Stimulated activated CD4-positive, alpha-beta T cell treated with anti-CD3 and anti-CD28 coated beads, Interleukin-12 subunit alpha, Interleukin-12 subunit beta, amount 100 ng/mL, for 48 hours (primary cell): ENCODE data around the gene FBXO21.
A peak's percentile ranks its signal among the peaks of the same experiment; 100 is the strongest.
"Not testable (repeated sequence)": the region's sequence is repeated elsewhere in the genome, so short reads cannot be mapped to it uniquely, and the experiment has no call there.

Experiments used
- DNase-seq, 3 donors: peaks; one replicate each; pipeline ENCODE4 v3.0.0-alpha.2; 2020; ENCODE audit warnings: low read depth in 2 of 3, low spot score in 1 of 3

FBXO21 gene

GRCh38 chr12:117202556-117202955, 12.3 kb upstream of the FBXO21 start:
- DNase-seq: no peak

GRCh38 chr12:117202033-117202432, 11.8 kb upstream of the FBXO21 start:
- no peak for DNase-seq

- DNase-seq: not testable (repeated sequence)
Measured at GRCh38 chr12:117199956-117200744, 9.9 kb upstream of the FBXO21 start.

- DNase-seq: not testable (repeated sequence)
Measured at GRCh38 chr12:117196334-117196733, 6.1 kb upstream of the FBXO21 start.

- not testable (repeated sequence) for DNase-seq
Measured at GRCh38 chr12:117195027-117195426, 4.8 kb upstream of the FBXO21 start.

GRCh38 chr12:117193903-117194302, 3.6 kb upstream of the FBXO21 start:
- DNase-seq: no peak

- not testable (repeated sequence) for DNase-seq
Measured at GRCh38 chr12:117192581-117192980, 2.3 kb upstream of the FBXO21 start.

- no peak for DNase-seq
Measured at GRCh38 chr12:117192057-117192456, 1.8 kb upstream of the FBXO21 start.

- peak in 2 of 3 donors; percentile 11 to 24 for DNase-seq
Measured at GRCh38 chr12:117189725-117190209, 503 bp downstream of the FBXO21 start.

- no peak for DNase-seq
Measured at GRCh38 chr12:117188961-117189724, 1.1 kb downstream of the FBXO21 start.

GRCh38 chr12:117188121-117188665, 2.1 kb downstream of the FBXO21 start:
- no peak for DNase-seq

- no peak for DNase-seq
Measured at GRCh38 chr12:117187421-117187820, 2.8 kb downstream of the FBXO21 start.

GRCh38 chr12:117182866-117183265, 7.4 kb downstream of the FBXO21 start:
- no peak for DNase-seq

- not testable (repeated sequence) for DNase-seq
Measured at GRCh38 chr12:117181468-117181843, 8.8 kb downstream of the FBXO21 start.

GRCh38 chr12:117180758-117181467, 9.4 kb downstream of the FBXO21 start:
- no peak for DNase-seq

GRCh38 chr12:117178745-117179144, 11.5 kb downstream of the FBXO21 start:
- no peak for DNase-seq

- no peak for DNase-seq
Measured at GRCh38 chr12:117178301-117178700, 12.0 kb downstream of the FBXO21 start.

- DNase-seq: no peak
Measured at GRCh38 chr12:117172168-117172567, 18.1 kb downstream of the FBXO21 start.

GRCh38 chr12:117171499-117172162, 18.6 kb downstream of the FBXO21 start:
- no peak for DNase-seq

- no peak for DNase-seq
Measured at GRCh38 chr12:117169548-117169947, 20.7 kb downstream of the FBXO21 start.

GRCh38 chr12:117168976-117169375, 21.3 kb downstream of the FBXO21 start:
- no peak for DNase-seq
